ENCODE measurements around the gene OLFML3. TPM values are rescaled to one million over a fixed set of nuclear protein-coding genes. Genes with fewer than 3 reads are reported as not detected.
A peak's percentile ranks its signal among the peaks of the same experiment; 100 is the strongest.

OLFML3 gene, protein sequence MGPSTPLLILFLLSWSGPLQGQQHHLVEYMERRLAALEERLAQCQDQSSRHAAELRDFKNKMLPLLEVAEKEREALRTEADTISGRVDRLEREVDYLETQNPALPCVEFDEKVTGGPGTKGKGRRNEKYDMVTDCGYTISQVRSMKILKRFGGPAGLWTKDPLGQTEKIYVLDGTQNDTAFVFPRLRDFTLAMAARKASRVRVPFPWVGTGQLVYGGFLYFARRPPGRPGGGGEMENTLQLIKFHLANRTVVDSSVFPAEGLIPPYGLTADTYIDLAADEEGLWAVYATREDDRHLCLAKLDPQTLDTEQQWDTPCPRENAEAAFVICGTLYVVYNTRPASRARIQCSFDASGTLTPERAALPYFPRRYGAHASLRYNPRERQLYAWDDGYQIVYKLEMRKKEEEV
- 17.5 TPM for total RNA-seq

GRCh38 chr1:113978863-113979702, at the start of gene OLFML3:
TSS of gene OLFML3 (plus strand) at chr1:113979474. CDS start at chr1:113979517, 43 bp downstream.
- FAIRE-seq, result no peak
- peak; percentile 25 to 67 for DNase-seq (ENCODE audit: low spot score in 2 of 2)

DNA sequence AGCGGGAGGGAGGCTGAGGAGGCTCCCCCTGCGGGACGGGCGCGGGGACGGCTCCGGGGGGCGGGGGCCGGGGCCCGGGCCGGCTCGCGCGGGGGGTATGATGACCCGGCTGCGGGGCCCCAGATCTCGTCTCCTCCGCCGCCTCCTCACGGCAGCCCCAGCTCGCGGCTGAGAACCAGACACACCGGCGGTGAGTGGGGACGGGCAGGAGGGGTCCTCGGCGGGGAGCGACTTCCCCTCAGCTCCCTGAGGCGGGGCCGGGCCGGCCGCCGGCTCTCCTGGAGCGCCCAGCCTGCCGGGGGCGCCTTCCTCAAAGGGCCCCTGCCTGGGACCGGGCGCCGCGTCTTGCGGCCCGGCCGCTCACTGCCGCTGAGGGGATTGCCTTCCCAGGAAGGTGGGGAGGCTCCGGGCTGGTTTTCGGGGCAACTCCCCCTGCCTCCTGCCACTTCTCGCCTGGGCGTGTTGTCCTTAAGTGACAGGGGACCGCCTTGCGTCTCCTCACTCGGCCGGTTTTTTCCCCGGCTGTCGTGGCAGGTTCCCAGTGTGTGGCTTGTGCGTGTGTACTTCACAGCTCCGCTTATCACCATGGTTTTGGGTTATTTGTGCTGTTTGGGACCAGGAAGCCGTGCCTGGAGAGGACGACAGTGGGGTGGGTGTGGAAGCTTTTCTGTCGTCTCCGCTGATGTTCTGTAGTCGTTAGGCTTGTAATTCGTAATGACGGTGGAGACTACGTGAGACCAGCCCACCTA, 49.4 kb upstream of the OLFML3 start:
- DNase-seq (ENCODE audit: low spot score in 2 of 2) (peak; percentile 36 to 53), FAIRE-seq (no peak)

- FAIRE-seq (no peak), DNase-seq (ENCODE audit: low spot score in 2 of 2) (peak in 1 of 2 donors; percentile 14)
Measured at GRCh38 chr1:113930499-113931161, 48.6 kb upstream of the OLFML3 start.

DNA sequence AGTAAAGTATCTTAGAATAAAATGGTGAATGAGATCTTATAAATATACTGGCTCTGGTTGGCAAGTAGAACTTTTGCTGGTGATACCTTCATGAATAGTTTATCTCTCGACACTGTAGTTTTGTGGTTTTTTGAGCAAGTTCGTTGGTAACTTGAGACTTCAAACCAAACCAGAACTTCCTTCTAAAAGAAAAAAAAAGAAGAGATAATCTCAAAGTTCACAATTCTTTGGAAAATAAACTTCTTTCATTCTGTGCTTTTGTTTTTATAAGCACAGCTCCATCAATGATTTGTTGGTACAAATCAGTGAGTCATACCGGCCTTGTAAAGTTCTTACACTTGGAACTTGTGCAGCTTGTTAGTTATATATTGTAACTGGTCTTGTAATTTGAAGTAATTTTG, 47.8 kb upstream of the OLFML3 start:
- no peak for FAIRE-seq
- peak in 1 of 2 donors; percentile 16 for DNase-seq (ENCODE audit: low spot score in 2 of 2)

- FAIRE-seq (no peak), DNase-seq (ENCODE audit: low spot score in 2 of 2) (no peak)
Measured at GRCh38 chr1:113934006-113934405, 45.3 kb upstream of the OLFML3 start.

GRCh38 chr1:113934511-113935055, 44.7 kb upstream of the OLFML3 start:
- FAIRE-seq (no peak), DNase-seq (ENCODE audit: low spot score in 2 of 2) (no peak)

DNA sequence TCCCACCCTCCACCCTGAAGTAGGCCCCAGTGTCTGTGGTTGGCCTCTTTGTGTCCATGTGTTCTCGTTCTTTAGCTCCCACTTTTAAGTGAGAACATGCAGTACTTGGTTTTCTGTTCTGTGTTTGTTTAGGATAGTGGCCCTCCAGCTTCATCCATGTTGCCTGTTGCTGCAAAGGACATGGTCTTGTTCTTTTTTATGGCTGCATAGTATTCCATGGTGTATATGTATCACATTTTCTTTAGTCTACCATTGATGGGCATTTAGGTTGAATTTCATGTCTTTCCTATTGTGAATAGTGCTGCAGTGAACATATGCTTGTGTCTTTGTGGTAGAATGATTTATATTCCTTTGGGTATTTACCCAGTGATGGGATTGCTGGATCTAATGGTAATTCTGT, 44.1 kb upstream of the OLFML3 start:
- DNase-seq (ENCODE audit: low spot score in 2 of 2) (no peak), FAIRE-seq (no peak)

- no peak for FAIRE-seq
- DNase-seq (ENCODE audit: low spot score in 2 of 2), result no peak
Measured at GRCh38 chr1:113935970-113936369, 43.3 kb upstream of the OLFML3 start.

DNA sequence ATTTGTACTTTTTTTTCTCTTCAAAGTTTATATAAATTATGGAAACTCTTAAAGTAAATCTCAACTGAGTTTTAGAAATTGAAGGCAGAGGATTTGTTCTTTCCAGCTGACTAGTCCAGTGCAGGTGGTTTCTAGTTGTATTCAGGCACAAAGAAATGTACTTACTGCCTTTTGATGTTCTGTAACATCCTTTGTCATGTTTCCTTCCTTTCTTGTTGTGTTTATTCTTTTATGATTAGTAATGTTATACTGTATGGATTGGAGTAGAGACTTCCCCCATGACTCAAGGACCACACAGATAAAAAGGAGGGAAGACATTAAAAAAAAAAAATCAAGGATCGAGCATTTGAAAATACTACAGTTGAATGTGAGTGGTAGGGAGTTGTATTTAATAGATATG, 42.1 kb upstream of the OLFML3 start:
- FAIRE-seq, result no peak
- DNase-seq (ENCODE audit: low spot score in 2 of 2), result no peak

DNA sequence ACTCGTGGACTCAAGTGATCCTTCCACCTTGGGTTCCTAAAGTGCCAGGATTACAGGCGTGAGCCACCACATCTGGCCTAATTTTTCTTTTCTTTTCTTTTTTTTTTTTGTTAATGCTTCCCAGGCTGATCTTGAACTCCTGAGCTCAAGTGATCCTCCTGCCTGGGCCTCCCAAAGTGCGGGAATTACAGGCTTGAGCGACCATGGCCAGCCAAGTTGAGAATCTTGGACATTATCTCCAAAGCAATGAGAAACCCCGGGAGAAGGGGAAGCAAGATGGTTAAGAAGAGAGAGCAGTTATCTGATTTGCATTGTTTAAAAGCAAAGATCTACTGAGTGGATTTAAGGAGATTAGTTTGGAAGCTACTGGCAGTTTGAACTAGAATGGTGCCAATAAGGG, 41.1 kb upstream of the OLFML3 start:
- no peak for FAIRE-seq

GRCh38 chr1:113940365-113941244, 38.7 kb upstream of the OLFML3 start:
- DNase-seq (ENCODE audit: low spot score in 2 of 2) (no peak), FAIRE-seq (no peak)

More for the DNA sequence above, 41.1 kb upstream of the OLFML3 start:
- no peak for DNase-seq (ENCODE audit: low spot score in 2 of 2)

GRCh38 chr1:113941245-113941559, 38.1 kb upstream of the OLFML3 start:
- FAIRE-seq (no peak), DNase-seq (ENCODE audit: low spot score in 2 of 2) (no peak)

DNA sequence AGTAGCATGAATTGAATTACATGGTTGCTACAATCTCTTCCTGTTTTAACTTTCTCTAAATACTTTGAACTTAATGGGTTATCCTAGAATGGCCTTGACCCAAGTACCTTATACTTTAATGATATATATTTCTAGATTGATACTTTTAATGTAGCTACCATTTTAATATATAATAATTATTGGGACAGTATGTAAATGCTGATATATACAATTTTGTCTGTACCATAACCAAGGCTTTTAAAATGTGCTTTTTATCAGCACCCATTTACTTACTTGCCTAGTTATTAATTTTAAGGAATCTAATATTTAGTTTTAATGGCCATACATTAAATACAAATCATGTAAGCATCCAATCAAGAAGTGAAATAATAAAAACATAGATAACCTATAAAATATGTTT, 36.7 kb upstream of the OLFML3 start:
- no peak for FAIRE-seq
- DNase-seq (ENCODE audit: low spot score in 2 of 2), result no peak

DNA sequence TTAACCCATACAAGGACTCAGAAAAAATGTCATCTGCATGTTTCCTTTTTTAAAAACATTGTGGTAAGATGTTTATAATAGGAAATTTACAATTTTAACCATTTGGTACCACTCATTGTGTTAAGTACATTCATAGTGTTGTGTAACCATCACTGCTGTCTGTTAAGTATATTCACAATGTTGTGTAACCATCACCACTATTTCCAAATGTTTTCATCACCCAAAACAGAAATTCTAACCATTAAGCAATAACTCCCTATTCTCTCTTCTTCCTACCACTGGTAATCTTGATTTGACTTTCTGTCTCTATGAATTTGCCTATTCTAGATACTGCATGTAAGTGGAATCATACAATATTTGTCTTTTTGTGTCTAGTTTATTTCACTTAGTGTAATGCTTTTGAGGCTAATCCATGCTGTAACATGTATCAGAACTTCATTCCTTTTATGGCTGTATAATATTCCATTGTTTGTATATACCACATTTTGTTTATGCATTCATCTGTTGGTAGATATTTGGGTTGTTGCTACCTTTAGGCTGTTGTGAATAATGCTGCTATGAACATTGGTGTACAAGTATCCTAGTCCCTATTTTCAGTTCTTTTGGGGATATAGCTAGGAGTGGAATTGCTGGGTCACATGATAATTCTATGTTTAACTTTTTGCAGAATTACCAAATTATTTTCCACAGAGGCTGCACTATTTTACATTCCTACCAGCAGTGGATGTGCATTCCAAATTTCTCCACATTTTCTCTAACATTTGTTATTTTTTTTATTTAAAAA, 36.1 kb upstream of the OLFML3 start:
- FAIRE-seq (no peak), DNase-seq (ENCODE audit: low spot score in 2 of 2) (no peak)

GRCh38 chr1:113945329-113945728, 33.9 kb upstream of the OLFML3 start:
- FAIRE-seq (no peak), DNase-seq (ENCODE audit: low spot score in 2 of 2) (no peak)

- no peak for FAIRE-seq
- DNase-seq (ENCODE audit: low spot score in 2 of 2), result no peak
Measured at GRCh38 chr1:113946112-113946511, 33.2 kb upstream of the OLFML3 start.

DNA sequence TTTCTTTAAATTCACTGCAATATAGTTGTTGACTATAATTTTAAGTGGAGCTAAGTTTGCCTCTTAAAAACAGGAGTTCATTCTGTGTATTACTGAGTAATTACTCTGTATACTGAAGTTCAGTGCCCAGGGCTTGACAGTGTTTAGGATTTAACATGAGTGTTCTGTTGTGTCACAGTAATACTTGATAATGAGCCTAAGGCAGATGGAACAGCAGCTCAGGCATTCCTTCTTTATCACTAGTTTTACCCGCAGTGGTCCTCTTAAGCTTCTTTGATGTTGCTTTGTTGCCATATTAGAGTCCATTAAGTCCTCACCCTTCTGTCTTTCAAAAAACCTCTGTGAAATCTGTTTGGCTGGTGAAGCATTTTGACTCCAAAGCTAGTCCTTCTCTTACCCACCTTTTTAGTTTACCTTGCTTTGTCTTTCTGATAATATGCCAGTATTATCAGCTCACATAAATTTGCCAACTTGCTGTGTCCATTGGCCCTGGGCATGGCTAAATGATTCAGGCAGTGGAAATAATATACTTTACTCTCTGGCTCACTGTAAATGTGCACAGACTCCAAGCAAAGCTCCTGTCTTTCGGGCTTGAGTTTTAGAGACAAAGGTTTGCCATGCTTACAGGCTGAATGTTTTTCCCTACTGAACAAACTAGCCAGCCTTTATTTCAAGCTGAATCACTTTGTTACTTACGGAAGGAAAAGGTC, 32.4 kb upstream of the OLFML3 start:
- FAIRE-seq (no peak), DNase-seq (ENCODE audit: low spot score in 2 of 2) (no peak)
